ENCODE results near the gene SLC19A1.

DNA sequence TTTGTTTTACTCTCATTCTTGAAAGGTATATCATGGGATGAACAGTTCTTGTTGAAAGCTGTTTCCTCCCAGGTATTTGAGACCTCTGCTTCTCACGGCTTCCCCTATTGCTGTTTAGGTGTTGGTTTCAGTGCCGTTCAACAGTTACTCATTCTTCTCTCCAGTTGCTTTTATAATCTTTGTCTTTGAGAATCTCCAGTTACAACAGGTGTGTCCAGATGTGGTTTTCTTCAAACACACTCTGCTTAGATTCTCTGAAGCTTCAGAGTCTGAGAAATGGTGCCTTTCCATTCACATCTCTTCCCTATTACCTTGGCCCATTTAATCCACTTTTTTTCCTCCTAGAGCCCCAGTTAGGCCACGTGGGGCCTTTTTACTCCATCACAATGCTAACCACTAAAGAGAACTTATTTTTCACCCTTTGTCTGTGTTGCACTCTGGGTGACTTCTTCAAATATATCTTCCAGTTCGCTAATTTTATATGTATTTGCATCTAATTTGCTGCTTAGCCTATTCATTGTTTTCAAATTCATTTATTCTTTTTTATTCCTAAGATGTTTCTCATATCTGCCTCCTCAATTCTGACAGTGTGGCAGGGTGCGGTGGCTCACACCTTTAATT is 46.7 kb upstream of the SLC19A1 start:
- TF ChIP-seq, protein P1, sequence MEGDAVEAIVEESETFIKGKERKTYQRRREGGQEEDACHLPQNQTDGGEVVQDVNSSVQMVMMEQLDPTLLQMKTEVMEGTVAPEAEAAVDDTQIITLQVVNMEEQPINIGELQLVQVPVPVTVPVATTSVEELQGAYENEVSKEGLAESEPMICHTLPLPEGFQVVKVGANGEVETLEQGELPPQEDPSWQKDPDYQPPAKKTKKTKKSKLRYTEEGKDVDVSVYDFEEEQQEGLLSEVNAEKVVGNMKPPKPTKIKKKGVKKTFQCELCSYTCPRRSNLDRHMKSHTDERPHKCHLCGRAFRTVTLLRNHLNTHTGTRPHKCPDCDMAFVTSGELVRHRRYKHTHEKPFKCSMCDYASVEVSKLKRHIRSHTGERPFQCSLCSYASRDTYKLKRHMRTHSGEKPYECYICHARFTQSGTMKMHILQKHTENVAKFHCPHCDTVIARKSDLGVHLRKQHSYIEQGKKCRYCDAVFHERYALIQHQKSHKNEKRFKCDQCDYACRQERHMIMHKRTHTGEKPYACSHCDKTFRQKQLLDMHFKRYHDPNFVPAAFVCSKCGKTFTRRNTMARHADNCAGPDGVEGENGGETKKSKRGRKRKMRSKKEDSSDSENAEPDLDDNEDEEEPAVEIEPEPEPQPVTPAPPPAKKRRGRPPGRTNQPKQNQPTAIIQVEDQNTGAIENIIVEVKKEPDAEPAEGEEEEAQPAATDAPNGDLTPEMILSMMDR (IDR thresholded peaks at IDR 0.05), result no peak
- TF ChIP-seq POLR2A (IDR thresholded peaks at IDR 0.05), result no peak

Measured in right lobe of liver (tissue), 4 donors.